ENCODE data around the gene CROCC.
A peak's percentile ranks its signal among the peaks of the same experiment; 100 is the strongest.
"Not testable (repeated sequence)": the region's sequence is repeated elsewhere in the genome, so short reads cannot be mapped to it uniquely, and the experiment has no call there.

CROCC gene

DNA sequence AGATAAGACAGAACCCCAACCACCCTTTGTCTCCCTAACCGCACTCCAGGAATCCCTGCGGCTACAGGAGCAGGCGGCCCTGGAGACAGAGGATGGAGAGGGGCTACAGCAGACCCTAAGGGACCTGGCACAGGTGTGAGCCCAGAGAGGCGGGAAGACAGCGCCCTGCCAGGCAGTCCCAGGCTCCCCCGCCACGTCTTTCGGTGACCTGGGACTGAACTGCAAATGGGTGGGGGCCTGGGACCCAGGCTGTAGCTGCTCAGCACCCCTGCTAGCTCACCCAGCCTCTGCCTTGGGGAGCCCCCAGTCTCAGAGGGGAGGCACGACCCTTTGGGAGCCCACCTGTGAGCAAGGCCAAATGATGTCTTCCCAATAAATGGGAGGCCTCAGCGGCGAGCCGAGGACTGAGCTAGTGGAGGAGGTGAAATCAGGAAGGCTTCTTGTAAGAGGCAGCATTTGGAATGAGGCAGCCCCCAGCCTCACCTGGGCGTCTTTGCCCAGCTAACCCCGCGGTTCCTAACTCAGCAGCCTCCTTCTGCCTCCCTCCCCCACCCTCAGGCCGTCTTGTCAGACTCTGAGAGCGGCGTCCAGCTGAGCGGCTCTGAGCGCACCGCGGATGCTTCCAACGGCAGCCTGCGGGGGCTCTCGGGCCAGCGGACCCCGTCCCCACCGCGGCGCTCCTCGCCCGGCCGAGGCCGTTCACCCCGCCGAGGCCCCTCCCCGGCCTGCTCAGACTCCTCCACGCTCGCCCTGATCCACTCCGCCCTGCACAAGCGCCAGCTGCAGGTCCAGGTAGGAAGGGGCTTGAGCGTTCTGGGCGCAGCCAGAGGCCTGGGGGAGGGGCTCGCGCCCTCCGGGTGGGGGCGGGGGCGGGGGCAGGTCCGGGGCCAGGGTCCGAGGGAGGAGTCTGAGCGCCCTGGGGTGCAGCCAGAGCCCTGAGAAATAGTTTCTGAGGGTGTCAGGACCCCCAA lies 16.9 kb downstream of the CROCC start:
- TF ChIP-seq, protein P1, sequence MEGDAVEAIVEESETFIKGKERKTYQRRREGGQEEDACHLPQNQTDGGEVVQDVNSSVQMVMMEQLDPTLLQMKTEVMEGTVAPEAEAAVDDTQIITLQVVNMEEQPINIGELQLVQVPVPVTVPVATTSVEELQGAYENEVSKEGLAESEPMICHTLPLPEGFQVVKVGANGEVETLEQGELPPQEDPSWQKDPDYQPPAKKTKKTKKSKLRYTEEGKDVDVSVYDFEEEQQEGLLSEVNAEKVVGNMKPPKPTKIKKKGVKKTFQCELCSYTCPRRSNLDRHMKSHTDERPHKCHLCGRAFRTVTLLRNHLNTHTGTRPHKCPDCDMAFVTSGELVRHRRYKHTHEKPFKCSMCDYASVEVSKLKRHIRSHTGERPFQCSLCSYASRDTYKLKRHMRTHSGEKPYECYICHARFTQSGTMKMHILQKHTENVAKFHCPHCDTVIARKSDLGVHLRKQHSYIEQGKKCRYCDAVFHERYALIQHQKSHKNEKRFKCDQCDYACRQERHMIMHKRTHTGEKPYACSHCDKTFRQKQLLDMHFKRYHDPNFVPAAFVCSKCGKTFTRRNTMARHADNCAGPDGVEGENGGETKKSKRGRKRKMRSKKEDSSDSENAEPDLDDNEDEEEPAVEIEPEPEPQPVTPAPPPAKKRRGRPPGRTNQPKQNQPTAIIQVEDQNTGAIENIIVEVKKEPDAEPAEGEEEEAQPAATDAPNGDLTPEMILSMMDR (conservative IDR thresholded peaks at IDR 0.05) = no peak
- H3K27ac ChIP-seq = no peak overlapping the region

DNA sequence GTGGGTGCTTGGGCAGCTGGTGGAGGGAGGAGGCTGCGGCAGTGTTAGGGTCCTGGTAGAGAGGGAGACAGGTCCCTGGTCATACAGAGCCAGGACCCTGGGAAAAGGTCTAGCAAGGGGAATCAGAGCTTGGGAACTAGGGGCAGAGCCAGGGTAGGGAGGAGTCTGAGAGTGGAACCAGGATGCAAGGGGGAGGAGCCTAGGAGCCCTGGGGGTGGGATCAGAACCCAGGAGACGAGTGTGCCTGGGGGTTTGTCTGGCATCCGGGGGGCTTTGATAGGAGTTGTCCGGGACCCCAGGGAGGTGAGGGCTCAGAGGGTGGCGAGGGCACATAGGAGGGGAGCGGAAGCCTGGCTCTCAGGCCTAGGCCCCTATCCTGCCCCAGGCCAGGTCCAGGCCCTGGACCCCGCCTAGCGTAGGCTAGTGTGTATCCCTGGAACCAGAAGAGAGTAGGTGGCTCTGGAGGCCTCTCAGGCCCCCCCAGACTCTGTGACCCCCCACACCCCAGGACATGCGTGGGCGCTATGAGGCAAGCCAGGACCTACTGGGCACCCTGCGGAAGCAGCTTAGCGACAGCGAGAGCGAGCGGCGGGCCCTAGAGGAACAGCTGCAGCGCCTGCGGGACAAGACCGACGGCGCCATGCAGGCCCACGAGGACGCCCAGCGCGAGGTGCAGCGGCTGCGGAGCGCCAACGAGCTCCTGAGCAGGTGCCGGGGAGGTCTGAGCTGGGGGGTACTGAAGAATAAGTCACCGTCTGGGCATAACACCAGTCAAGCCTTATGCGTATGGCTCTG lies 17.9 kb downstream of the CROCC start:
- not testable (repeated sequence) for H3K27ac ChIP-seq

DNA sequence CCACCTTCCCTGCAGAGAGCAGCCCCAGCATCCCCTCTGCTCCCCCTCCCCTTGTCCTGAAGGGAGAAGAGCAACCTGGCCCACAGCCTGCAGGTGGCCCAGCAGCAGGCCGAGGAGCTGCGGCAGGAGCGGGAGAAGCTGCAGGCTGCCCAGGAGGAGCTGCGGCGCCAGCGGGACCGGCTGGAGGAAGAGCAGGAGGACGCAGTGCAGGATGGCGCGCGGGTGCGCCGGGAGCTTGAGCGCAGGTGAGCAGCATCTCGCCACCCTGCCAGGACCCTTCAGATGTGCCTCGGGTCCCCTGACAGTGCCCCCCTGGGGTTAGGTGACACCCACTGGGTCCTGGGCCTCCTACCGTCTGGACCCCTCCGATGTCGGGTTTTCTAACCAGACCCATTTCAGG lies 22.3 kb downstream of the CROCC start:
- TF ChIP-seq, protein P1 (conservative IDR thresholded peaks at IDR 0.05) = no peak
- no peak overlapping the region for H3K27ac ChIP-seq

DNA sequence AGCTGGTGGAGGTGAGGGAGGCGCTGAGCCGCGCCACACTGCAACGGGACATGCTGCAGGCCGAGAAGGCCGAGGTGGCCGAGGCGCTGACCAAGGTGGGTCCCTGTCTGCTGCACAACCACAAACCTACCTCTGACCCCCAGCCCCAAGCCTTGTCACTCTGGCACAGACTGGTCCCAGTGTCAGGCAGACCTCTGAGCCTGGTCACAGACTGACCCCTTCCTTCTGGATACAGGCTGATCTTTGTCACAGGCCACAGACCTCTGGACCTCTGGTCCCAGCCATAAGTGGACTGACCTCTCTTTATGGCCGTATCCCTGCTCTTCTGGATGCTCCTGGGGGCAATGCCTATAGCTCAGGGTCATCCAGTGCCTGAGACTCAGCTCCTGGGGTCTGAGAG lies 23.8 kb downstream of the CROCC start:
- not testable (repeated sequence) for H3K27ac ChIP-seq

DNA sequence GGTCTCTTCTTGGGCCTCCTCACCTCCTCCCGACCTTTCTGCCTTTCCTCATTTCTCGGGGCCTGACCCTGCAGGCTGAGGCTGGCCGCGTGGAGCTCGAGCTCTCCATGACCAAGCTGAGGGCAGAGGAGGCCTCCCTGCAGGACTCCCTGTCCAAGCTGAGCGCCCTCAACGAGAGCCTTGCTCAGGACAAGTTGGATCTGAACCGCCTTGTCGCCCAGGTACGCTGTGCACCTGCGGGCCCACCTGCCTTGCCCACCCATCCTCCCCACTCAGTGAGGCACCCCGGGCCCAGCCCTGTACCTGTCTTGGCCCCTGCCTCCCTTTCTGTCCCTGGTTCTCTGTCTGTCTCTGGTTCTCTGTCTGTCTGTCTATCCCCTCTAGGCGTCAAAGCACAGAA lies 24.5 kb downstream of the CROCC start:
- not testable (repeated sequence) for H3K27ac ChIP-seq

DNA sequence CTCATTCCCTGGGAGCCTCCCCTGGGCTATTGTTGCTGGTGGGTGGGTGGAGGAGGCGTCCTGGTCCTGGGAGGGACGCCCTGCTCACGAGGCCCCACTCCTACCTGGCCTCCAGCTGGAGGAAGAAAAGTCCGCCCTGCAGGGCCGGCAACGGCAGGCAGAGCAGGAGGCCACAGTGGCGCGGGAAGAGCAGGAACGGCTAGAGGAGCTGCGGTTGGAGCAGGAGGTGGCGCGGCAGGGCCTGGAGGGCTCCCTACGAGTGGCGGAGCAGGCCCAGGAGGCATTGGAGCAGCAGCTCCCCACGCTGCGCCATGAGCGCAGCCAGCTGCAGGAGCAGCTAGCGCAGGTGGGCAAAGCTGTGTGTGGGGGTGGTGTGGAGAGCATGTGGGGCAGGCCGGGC lies 24.9 kb downstream of the CROCC start:
- TF ChIP-seq, protein P1 (conservative IDR thresholded peaks at IDR 0.05) = no peak
- H3K27ac ChIP-seq = no peak overlapping the region

DNA sequence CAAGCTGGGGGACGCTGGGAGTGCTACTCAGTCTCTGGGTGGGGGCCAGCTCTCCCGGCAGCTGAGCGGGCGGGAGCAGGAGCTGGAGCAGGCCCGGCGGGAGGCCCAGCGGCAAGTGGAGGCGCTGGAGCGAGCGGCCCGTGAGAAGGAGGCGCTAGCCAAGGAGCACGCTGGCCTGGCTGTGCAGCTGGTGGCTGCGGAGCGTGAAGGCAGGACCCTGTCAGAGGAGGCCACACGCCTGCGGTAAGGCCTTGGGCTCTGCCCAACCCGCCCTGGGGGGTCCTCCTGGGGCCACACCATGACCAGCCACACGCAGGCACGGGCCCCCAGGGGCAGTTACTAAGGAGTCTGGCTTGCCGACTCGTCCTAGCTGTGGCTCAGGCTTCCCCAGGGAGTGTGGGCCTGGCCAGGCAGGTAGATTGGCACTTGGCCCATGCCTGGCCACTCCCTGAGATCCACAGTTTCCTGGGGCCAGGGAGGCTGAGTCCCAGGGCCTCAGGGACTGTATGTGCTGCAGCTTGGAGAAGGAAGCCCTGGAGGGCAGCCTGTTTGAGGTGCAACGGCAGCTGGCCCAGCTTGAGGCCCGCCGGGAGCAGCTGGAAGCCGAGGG lies 26.7 kb downstream of the CROCC start:
- H3K27ac ChIP-seq = peak overlapping the region; percentile 61

DNA sequence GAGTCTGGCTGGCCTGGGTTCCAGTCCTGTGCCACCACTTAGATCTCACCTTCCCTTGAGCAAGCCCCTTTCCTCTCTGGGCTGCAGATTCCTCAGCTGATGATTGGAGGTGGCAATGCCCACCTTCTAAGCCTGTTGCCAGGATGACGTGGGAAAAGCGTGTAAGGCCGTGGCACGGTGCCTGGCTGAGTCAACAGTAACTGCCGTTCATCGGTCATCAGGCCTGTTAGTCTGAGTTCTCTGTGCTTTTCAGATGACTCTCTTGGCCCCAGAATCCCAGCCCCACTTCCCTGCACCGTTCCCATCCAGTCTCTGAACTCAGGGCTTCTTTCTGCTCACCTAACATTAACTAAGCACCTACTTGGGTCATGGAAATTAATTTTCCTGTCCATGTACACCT lies 27.3 kb downstream of the CROCC start:
- H3K27ac ChIP-seq = peak overlapping the region; percentile 61

DNA sequence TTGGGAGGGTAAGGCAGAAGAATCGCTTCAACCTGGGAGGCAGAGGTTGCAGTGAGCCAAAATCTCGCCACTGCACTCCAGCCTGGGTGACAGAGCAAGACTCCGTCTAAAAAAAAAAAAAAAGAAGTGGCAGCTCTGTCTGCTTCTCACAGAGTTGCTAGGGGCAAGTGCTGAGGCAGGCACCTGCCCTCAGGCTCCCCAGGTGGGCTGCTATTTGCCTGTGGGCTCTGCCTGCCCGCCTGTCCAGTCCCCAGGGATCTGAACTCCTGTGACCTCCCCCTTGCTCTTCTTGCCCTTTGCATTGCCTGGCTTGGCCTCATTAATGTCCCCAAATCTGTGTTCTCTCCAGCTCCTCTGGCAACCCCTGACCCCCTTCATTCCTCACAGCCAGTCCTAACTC lies 30.6 kb downstream of the CROCC start:
- H3K27ac ChIP-seq = not testable (repeated sequence)

DNA sequence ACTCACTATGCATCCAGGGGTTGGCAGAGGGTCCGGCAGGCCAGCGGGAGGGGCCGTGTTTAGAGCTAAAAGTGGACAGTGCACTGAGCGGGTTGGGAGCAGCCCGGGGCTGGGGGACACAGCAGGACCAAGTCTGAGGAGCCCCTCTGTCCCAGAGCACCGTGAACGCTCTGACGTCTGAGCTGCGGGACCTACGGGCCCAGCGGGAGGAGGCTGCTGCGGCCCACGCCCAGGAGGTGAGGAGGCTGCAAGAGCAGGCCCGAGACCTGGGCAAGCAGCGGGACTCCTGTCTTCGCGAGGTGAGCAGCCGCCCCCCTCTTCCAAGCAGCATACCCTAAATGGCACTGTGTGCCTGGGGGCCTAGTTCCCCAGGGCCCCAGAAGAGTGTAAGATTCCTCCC lies 32.8 kb downstream of the CROCC start:
- TF ChIP-seq, protein P1 (conservative IDR thresholded peaks at IDR 0.05) = no peak
- H3K27ac ChIP-seq = no peak overlapping the region
